ENCODE results near the gene GOLM1. TPM values are rescaled to one million over a fixed set of nuclear protein-coding genes. Genes with fewer than 3 reads are reported as not detected.

Gene GOLM1
- total and polyA plus RNA-seq, 2 of the 8 experiments (the other 6 are each of a cell fraction or from before 2014, with no cell fraction given), result 45.9 to 88.9 TPM

DNA sequence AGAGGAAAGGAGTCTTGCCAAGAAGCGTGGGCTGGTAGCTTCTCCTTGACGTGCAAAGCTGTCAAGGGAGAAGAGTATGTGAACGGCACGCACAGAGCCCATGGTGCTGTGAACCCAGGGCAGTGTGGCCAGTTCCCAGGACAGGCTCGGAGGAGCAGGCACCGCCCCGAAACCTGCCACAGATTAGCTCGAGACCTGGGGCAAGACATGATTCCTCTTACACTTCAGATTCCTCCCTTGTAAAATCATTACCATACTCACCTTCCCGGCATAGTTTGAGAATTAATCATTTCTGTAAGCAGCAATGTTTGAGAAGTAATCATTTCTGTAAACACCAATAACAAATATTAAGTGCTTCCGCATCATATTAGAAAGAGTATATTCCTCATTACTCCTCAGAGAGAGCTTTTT, 19.9 kb downstream of the GOLM1 start (continued):
- no peak for TF ChIP-seq RNF2 (IDR thresholded peaks at IDR 0.05; ENCODE audit: borderline replicate concordance, low read depth, low read length, missing control alignments, poor library complexity, severe bottlenecking)
